ENCODE measurements around the gene CRACR2B.

The CRACR2B gene

DNA sequence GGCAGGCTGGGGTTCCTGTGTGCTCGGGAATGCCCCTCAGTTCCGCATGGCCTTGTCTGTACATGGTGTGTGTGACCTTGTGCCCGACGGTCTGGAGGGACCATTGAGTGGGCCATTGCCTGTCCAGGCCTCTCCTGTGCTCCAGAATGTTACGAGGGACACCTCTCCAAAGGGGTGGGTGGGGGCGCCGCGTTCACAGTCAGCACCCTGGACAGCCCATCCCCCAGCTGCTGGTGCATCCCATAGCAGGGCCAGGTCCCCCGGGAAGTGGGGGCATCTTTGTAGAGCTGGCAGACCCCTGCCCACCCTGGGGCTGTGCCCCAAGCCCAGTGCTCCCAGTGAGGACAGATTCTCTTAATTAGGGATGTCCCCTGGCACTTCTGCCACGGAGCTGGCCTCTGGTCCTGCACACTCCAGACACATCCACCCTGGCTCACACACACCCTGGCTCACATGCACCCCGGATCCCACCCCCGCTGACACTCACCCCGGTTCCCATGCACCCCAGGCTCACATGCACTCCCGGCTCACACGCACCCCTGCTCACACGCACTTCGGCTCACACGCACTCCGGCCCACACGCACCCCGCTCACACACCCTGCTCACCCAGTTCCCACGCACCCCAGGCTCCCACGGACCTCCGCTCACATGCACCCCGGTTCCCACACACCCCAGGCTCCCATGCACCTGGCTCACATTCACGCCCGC lies 30.5 kb downstream of the CRACR2B start:
- H3K4me3 ChIP-seq (replicated peaks; ENCODE audit: insufficient read depth, low read length): no peak overlapping the region
- H3K27ac ChIP-seq (replicated peaks): no peak overlapping the region
- no peak for DNase-seq (ENCODE audit: low read depth in 1 of 2, low spot score in 1 of 2)
- H3K27me3 ChIP-seq (ENCODE audit: insufficient read depth, poor library complexity, severe bottlenecking): peaks cover 2% of the 10 kb centered on the region
- TF ChIP-seq GABPA (IDR thresholded peaks at IDR 0.05; ENCODE audit: low read depth) (no peak), SPI1 (IDR thresholded peaks at IDR 0.05; ENCODE audit: borderline replicate concordance, low read depth) (no peak)
- TF ChIP-seq, protein P1, sequence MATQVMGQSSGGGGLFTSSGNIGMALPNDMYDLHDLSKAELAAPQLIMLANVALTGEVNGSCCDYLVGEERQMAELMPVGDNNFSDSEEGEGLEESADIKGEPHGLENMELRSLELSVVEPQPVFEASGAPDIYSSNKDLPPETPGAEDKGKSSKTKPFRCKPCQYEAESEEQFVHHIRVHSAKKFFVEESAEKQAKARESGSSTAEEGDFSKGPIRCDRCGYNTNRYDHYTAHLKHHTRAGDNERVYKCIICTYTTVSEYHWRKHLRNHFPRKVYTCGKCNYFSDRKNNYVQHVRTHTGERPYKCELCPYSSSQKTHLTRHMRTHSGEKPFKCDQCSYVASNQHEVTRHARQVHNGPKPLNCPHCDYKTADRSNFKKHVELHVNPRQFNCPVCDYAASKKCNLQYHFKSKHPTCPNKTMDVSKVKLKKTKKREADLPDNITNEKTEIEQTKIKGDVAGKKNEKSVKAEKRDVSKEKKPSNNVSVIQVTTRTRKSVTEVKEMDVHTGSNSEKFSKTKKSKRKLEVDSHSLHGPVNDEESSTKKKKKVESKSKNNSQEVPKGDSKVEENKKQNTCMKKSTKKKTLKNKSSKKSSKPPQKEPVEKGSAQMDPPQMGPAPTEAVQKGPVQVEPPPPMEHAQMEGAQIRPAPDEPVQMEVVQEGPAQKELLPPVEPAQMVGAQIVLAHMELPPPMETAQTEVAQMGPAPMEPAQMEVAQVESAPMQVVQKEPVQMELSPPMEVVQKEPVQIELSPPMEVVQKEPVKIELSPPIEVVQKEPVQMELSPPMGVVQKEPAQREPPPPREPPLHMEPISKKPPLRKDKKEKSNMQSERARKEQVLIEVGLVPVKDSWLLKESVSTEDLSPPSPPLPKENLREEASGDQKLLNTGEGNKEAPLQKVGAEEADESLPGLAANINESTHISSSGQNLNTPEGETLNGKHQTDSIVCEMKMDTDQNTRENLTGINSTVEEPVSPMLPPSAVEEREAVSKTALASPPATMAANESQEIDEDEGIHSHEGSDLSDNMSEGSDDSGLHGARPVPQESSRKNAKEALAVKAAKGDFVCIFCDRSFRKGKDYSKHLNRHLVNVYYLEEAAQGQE (IDR thresholded peaks at IDR 0.05; ENCODE audit: insufficient replicate concordance, low read depth): peak; percentile 73

DNA sequence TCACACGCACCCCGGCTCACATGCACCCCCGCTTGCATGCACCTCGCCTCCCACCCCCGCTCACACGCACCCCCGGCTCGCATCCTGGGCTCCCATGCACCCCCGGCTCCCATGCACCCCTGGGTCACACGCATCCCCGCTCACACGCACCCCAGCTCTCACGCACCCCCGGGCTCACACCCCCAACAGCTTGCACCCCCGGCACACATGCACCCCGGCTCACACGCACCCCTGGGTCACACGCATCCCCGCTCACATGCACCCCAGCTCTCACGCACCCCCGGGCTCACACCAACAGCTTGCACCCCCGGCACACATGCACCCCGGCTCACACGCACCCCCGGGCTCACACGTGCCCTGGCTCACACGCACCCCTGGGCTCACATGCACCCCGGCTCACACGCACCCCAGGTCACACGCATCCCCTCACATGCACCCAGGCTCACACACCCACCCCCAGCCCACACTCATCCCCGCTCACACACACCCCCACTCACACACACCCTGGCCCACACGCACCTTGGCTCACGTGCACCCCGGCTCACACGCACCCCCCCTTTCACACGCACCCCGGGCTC lies 31.1 kb downstream of the CRACR2B start:
- TF ChIP-seq SPI1 (IDR thresholded peaks at IDR 0.05; ENCODE audit: borderline replicate concordance, low read depth) (no peak), GABPA (IDR thresholded peaks at IDR 0.05; ENCODE audit: low read depth) (no peak), POLR2AphosphoS5 (IDR thresholded peaks at IDR 0.05; ENCODE audit: low read depth) (no peak)
- TF ChIP-seq, protein P1 (IDR thresholded peaks at IDR 0.05; ENCODE audit: insufficient replicate concordance, low read depth): no peak
- TF ChIP-seq, protein P2, sequence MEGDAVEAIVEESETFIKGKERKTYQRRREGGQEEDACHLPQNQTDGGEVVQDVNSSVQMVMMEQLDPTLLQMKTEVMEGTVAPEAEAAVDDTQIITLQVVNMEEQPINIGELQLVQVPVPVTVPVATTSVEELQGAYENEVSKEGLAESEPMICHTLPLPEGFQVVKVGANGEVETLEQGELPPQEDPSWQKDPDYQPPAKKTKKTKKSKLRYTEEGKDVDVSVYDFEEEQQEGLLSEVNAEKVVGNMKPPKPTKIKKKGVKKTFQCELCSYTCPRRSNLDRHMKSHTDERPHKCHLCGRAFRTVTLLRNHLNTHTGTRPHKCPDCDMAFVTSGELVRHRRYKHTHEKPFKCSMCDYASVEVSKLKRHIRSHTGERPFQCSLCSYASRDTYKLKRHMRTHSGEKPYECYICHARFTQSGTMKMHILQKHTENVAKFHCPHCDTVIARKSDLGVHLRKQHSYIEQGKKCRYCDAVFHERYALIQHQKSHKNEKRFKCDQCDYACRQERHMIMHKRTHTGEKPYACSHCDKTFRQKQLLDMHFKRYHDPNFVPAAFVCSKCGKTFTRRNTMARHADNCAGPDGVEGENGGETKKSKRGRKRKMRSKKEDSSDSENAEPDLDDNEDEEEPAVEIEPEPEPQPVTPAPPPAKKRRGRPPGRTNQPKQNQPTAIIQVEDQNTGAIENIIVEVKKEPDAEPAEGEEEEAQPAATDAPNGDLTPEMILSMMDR (IDR thresholded peaks at IDR 0.05; ENCODE audit: insufficient read depth, low read length): no peak
- H3K27me3 ChIP-seq (ENCODE audit: insufficient read depth, poor library complexity, severe bottlenecking): peaks cover 2% of the 10 kb centered on the region
- DNase-seq (ENCODE audit: low read depth in 1 of 2, low spot score in 1 of 2): no peak
- H3K4me3 ChIP-seq (replicated peaks; ENCODE audit: insufficient read depth, low read length): no peak overlapping the region
- H3K27ac ChIP-seq (replicated peaks): no peak overlapping the region

DNA sequence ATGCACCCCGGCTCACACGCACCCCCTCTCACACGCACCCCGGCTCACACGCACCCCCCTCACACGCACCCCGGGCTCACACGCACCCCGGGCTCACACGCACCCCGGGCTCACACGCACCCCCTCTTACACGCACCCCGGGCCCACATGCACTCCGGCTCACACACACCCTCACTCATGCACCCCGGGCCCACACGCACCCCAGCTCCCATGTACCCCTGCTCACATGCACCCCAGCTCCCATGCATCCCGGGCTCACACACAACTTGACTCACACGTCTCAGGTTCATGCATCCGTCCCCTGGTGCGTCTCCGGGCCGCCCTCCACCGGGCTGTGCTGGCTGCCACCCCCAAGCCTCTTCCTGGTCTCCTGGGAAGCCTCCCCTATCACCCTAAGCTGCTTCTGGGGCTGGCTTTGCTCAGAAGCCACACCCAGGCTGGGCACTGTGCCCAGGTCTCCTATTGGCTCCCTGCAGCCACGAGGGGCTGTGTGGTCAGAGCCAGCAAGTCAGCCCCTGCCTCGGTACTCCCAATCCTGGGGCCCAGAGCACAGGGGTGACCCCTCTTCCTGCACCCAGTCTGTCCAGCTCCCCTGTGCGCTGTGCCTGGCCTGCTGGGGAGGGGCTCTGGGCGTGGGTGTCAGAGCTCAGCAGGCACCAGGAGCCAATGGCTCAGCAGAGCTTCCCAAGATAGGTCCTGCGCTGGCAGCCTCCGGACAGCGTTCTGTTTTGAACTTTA lies 31.8 kb downstream of the CRACR2B start:
- TF ChIP-seq, protein P1 (IDR thresholded peaks at IDR 0.05; ENCODE audit: insufficient replicate concordance, low read depth): no peak
- peaks cover 2% of the 10 kb centered on the region for H3K27me3 ChIP-seq (ENCODE audit: insufficient read depth, poor library complexity, severe bottlenecking)
- DNase-seq (ENCODE audit: low read depth in 1 of 2, low spot score in 1 of 2): no peak
- H3K4me3 ChIP-seq (replicated peaks; ENCODE audit: insufficient read depth, low read length): no peak overlapping the region
- H3K27ac ChIP-seq (replicated peaks): no peak overlapping the region
